Trophoblast cell (in vitro differentiated cells and primary cell): Measurements from ENCODE around the gene MYL3.

Source experiments
- DNase-seq, 2 donors: peaks; one replicate each; pipeline ENCODE4 v3.0.0-alpha.2; 2016
- H2AFZ ChIP-seq: 2 replicates; pipeline ENCODE4 v1.6.1; 2013; ENCODE audit warnings: low read length, moderate library complexity, mild to moderate bottlenecking; ENCODE audit not compliant: insufficient read depth, poor library complexity
- H2AK5ac ChIP-seq: 2 replicates; pipeline ENCODE4 v1.6.1; 2013; ENCODE audit warnings: mild to moderate bottlenecking, low read length
- H2BK120ac ChIP-seq: 2 replicates; pipeline ENCODE4 v1.6.1; 2013; ENCODE audit warnings: low read length, mild to moderate bottlenecking, moderate library complexity; ENCODE audit not compliant: insufficient read depth, poor library complexity
- H2BK12ac ChIP-seq: 2 replicates; pipeline ENCODE4 v1.6.1; 2013; ENCODE audit warnings: mild to moderate bottlenecking, low read length, moderate library complexity
- H2BK5ac ChIP-seq: 2 replicates; pipeline ENCODE4 v1.6.1; 2013; ENCODE audit warnings: low read length, low read depth, moderate library complexity, mild to moderate bottlenecking; ENCODE audit not compliant: poor library complexity
- H3K14ac ChIP-seq: 2 replicates; pipeline ENCODE4 v1.6.1; 2013; ENCODE audit warnings: mild to moderate bottlenecking, low read length
- H3K18ac ChIP-seq: 2 replicates; pipeline ENCODE4 v1.6.1; 2013; ENCODE audit warnings: mild to moderate bottlenecking, low read length
- H3K23ac ChIP-seq: 2 replicates; pipeline ENCODE4 v1.6.1; 2013; ENCODE audit warnings: low read length
- H3K27ac ChIP-seq: 2 replicates; pipeline ENCODE4 v1.5.1; 2013; ENCODE audit warnings: low read depth, mild to moderate bottlenecking, inconsistent platforms, low read length, moderate library complexity
- H3K27me3 ChIP-seq: 2 replicates; pipeline ENCODE4 v1.6.1; 2013; ENCODE audit warnings: inconsistent platforms, mild to moderate bottlenecking, low read length, moderate library complexity; ENCODE audit not compliant: insufficient read depth
- H3K36me3 ChIP-seq, 2 experiments: 1 replicate in 1 of 2; 2 replicates in 1 of 2; pipeline ENCODE4 v1.6.1; 2013; ENCODE audit warnings: low read length in 2 of 2, mild to moderate bottlenecking in 2 of 2, moderate library complexity in 1 of 2; ENCODE audit not compliant: insufficient read depth in 2 of 2, control insufficient read depth in 1 of 2
- H3K4ac ChIP-seq: 2 replicates; pipeline ENCODE4 v1.6.1; 2013; ENCODE audit warnings: low read depth, mild to moderate bottlenecking, low read length, moderate library complexity
- H3K4me1 ChIP-seq, 2 experiments: 1 replicate in 1 of 2; 2 replicates in 1 of 2; pipeline ENCODE4 v1.6.1; 2013; ENCODE audit warnings: low read length in 2 of 2, mild to moderate bottlenecking in 2 of 2, moderate library complexity in 1 of 2; ENCODE audit not compliant: insufficient read depth in 2 of 2, control insufficient read depth in 1 of 2
- H3K4me2 ChIP-seq: 2 replicates; pipeline ENCODE4 v1.6.1; 2013; ENCODE audit warnings: inconsistent platforms, mild to moderate bottlenecking, low read length, moderate library complexity
- H3K4me3 ChIP-seq: 2 replicates; pipeline ENCODE4 v1.5.1; 2013; ENCODE audit warnings: mild to moderate bottlenecking, low read depth, low read length, inconsistent platforms
- H3K79me1 ChIP-seq: one replicate; pipeline ENCODE4 v1.6.1; 2013; ENCODE audit warnings: low read length
- H3K79me2 ChIP-seq: 2 replicates; pipeline ENCODE4 v1.6.1; 2013; ENCODE audit warnings: low read length, mild to moderate bottlenecking; ENCODE audit not compliant: control insufficient read depth, insufficient read depth, poor library complexity
- H3K9ac ChIP-seq: 2 replicates; pipeline ENCODE4 v1.6.1; 2013; ENCODE audit warnings: mild to moderate bottlenecking, low read length
- H3K9me3 ChIP-seq: 2 replicates; pipeline ENCODE4 v1.6.1; 2013; ENCODE audit warnings: low read depth, mild to moderate bottlenecking, control low read depth, inconsistent platforms, low read length; ENCODE audit not compliant: insufficient read depth
- H4K12ac ChIP-seq: 2 replicates; pipeline ENCODE4 v1.6.1; 2013; ENCODE audit warnings: low read depth, mild to moderate bottlenecking, low read length, moderate library complexity
- H4K8ac ChIP-seq: 2 replicates; pipeline ENCODE4 v1.6.1; 2013; ENCODE audit warnings: low read depth, mild to moderate bottlenecking, low read length, moderate library complexity
- H4K91ac ChIP-seq: one replicate; pipeline ENCODE4 v1.6.1; 2013; ENCODE audit warnings: low read depth, mild to moderate bottlenecking, low read length, moderate library complexity
- WGBS: extraction: QIAGEN DNeasy Blood & Tissue Kit; methylation state at CpG from one replicate; pipeline ENCODE4 v1.1.7; 2013; ENCODE audit warnings: missing lambda C conversion rate; ENCODE audit not compliant: insufficient read length, insufficient coverage; ENCODE audit errors: extremely low coverage; 5-methylcytosine and 5-hydroxymethylcytosine counted together

MYL3 gene

DNA sequence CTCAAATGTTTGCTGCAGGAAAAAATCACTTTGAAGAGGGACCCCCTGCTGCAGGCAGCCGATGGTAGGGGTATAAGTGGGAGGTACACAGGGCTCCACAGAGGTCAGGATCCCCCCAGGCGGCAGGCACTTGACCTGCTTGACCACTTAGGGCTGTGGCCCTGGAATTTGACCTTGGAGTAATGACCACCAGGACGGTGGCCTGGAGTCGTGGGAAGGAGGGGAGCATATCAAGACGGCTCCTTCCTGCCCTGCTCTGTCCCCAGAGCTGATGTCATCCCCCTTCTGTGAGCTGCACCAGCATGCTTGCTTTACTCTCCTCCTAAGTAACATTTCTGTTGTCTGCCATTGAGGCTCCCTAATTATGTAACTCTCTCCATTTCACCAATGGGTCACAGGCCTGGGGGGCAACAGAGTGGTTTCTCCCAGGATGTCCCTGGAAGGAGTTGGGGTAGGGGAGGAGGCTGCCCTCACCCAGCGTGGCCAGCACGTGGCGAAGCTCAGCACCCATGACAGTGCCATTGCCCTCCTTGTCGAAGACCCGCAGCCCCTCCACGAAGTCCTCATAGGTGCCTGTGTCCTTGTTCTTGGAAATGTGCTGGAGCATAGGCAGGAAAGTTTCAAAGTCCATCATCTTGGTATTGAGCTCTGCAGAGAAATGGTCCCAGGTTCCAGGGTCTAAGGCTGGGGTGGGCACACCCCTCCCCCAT is 4.1 kb downstream of the MYL3 start:
- Histone ChIP-seq H3K4me1 (no peaks in the 10 kb centered on the region), H3K27me3 (no peaks in the 10 kb centered on the region), H3K9ac (no peak overlapping the region), H3K36me3 (no peaks in the 10 kb centered on the region), H3K14ac (no peak overlapping the region), H2BK5ac (no peak overlapping the region), H2AK5ac (no peak overlapping the region), H3K4me3 (no peak overlapping the region), H4K8ac (no peak overlapping the region), H2BK120ac (no peak overlapping the region), H3K4me2 (no peak overlapping the region), H4K91ac (no peak overlapping the region), H3K18ac (no peak overlapping the region), H2AFZ (no peak overlapping the region), H3K4ac (no peak overlapping the region), H3K79me1 (no peaks in the 10 kb centered on the region), H2BK12ac (no peak overlapping the region), H3K79me2 (no peaks in the 10 kb centered on the region), H3K27ac (no peak overlapping the region), H3K9me3 (no peaks in the 10 kb centered on the region), H3K23ac (no peak overlapping the region), H4K12ac (no peak overlapping the region)
- WGBS, result no CpG with 5 or more reads among the region's 11 CpGs
- no peak for DNase-seq

DNA sequence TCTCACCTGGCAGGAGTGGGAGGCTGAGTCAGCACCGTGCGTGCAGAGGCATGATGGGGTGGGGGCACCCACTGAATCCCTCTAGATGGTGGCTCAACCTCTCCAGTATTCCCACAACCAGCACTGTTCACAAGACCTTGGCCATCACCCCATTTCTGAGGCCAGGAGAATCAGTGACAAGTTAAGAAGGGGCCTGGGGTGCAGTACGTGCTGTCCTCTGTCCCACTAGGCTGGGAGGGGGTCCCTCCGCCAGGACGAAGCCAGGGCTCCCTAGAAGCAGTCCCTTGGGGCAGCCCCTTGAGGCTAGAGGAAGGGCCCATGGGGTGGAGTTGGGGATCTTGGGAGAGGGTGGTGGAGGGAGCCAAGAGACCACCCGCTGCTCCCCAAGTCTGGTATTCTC is 4.8 kb downstream of the MYL3 start:
- H4K12ac ChIP-seq, result no peak overlapping the region
- H3K9me3 ChIP-seq, result no peaks in the 10 kb centered on the region
- H3K4me1 ChIP-seq, result no peaks in the 10 kb centered on the region
- H2BK12ac ChIP-seq, result no peak overlapping the region
- no peak overlapping the region for H3K14ac ChIP-seq
- no peaks in the 10 kb centered on the region for H3K36me3 ChIP-seq
- no peak overlapping the region for H3K18ac ChIP-seq
- H3K4ac ChIP-seq, result no peak overlapping the region
- H4K91ac ChIP-seq, result no peak overlapping the region
- no peak overlapping the region for H2AK5ac ChIP-seq
- H3K79me2 ChIP-seq, result no peaks in the 10 kb centered on the region
- DNase-seq, result no peak
- H3K4me2 ChIP-seq, result no peak overlapping the region
- H3K79me1 ChIP-seq, result no peaks in the 10 kb centered on the region
- no peak overlapping the region for H3K4me3 ChIP-seq
- H2BK5ac ChIP-seq, result no peak overlapping the region
- no peaks in the 10 kb centered on the region for H3K27me3 ChIP-seq
- no peak overlapping the region for H3K27ac ChIP-seq
- no peak overlapping the region for H2BK120ac ChIP-seq
- H3K23ac ChIP-seq, result no peak overlapping the region
- H4K8ac ChIP-seq, result no peak overlapping the region
- H3K9ac ChIP-seq, result no peak overlapping the region
- H2AFZ ChIP-seq, result no peak overlapping the region
- WGBS, result no CpG with 5 or more reads among the region's 6 CpGs

DNA sequence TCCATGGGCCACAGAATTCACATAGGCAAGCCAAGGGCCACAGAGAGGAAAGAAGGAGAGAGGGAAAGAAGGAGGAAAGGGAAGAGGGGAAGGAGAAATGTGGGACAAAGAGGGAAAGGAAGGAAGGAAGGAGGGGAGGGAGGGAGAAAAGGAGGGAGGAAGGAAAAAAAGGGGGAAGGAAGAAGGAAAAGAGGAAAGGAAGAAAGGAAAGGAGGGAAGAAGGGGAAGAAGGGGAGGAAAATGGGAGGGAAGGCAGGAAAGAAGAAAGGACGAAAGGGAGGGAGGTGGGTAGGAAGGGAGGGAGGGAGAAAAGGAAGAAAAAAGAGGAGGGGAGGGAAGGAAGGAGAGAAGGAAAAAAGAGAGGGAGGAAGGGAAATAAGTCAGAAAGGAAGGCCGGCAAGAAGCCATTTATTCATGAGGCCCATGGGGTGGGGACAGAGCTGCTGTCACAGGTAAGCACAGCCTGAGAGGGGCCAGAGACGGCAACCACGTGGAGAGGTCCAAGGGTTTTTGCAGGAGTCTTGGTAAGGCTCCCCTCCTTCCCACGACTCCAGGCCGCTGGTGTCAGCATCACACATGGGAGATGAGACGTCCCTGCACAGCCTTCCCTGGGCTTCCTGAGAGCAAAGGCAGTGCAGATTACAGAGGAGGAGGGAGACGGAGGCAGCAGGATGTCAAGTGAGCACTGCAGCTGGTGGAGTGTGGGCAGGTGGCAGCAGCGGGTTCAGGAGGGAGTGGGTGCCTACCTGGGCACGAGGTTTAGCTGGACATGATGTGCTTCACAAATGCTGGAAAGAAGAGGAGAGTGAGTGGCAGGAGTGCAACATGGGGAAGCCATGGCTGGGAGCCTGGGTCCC is 5.5 kb downstream of the MYL3 start:
- Histone ChIP-seq H4K8ac (no peak overlapping the region), H2BK5ac (no peak overlapping the region), H3K9ac (no peak overlapping the region), H3K4ac (no peak overlapping the region), H3K14ac (no peak overlapping the region), H2BK12ac (no peak overlapping the region), H3K9me3 (no peaks in the 10 kb centered on the region), H2AFZ (no peak overlapping the region), H2AK5ac (no peak overlapping the region), H3K36me3 (no peaks in the 10 kb centered on the region), H3K4me3 (no peak overlapping the region), H4K12ac (no peak overlapping the region), H3K23ac (no peak overlapping the region), H2BK120ac (no peak overlapping the region), H3K18ac (no peak overlapping the region), H3K79me1 (no peaks in the 10 kb centered on the region), H3K27me3 (no peaks in the 10 kb centered on the region), H3K27ac (no peak overlapping the region), H3K4me1 (no peaks in the 10 kb centered on the region), H4K91ac (no peak overlapping the region), H3K79me2 (no peaks in the 10 kb centered on the region), H3K4me2 (no peak overlapping the region)
- 80% methylated on average over 1 of the region's 10 CpGs for WGBS
- DNase-seq, result no peak

DNA sequence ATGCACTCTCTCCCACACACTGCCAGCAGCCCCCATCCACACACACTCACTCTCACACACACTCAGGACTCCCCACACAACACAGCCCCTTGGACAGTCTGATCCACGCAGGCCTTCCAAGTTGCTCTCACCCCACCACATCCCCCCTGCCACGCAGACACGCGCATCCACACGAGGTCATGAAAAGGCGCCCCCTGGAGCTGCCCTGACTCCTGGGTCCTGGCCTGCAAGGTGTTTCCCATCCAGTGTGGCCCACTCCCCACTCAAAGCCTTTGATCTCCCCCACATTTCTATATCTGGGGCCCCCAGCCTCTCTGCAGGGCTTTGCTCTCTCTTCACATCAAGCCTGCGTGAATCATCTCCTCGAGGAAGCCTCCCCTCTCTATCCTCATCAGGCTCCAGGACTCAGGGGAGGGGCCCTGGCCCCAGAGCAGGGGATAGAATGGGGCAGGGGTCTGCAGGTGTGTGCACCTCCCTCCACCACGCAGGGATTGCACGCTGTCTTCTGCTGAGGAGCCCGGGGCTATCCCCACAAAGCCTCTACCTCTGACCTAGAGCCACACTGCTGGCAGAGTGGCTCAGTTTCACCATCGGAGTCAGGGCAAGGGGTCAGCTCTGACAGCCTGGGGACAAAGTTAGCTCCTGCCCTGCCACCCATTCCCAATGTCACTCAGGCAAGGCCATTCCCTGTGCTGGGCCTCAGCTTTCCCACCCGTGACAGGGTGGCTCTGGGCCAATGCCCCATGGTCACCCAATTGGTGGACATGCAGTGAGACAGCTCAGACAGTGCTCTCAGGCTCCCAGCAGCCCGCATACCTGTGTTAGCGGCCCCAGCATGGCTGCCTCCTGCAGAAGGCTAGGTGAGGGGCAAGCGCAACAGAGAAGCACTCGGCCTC is 6.4 kb downstream of the MYL3 start:
- no peak overlapping the region for H3K4ac ChIP-seq
- DNase-seq, result no peak
- no peak overlapping the region for H3K18ac ChIP-seq
- no peak overlapping the region for H2BK5ac ChIP-seq
- H2BK12ac ChIP-seq, result no peak overlapping the region
- no peaks in the 10 kb centered on the region for H3K4me1 ChIP-seq
- no peaks in the 10 kb centered on the region for H3K79me2 ChIP-seq
- H3K14ac ChIP-seq, result no peak overlapping the region
- no peak overlapping the region for H4K8ac ChIP-seq
- H3K9me3 ChIP-seq, result peaks cover 3% of the 10 kb centered on the region
- no peak overlapping the region for H3K9ac ChIP-seq
- no peak overlapping the region for H2AFZ ChIP-seq
- no peak overlapping the region for H2AK5ac ChIP-seq
- no peaks in the 10 kb centered on the region for H3K36me3 ChIP-seq
- H3K4me3 ChIP-seq, result no peak overlapping the region
- no peak overlapping the region for H3K23ac ChIP-seq
- H2BK120ac ChIP-seq, result no peak overlapping the region
- H3K27me3 ChIP-seq, result no peaks in the 10 kb centered on the region
- no peak overlapping the region for H4K12ac ChIP-seq
- no peak overlapping the region for H3K4me2 ChIP-seq
- no CpG with 5 or more reads among the region's 17 CpGs for WGBS
- H4K91ac ChIP-seq, result no peak overlapping the region
- no peak overlapping the region for H3K27ac ChIP-seq
- no peaks in the 10 kb centered on the region for H3K79me1 ChIP-seq
